HepG2 (cell line): Measurements from ENCODE around the gene ADARB1. TPM values are rescaled to one million over a fixed set of nuclear protein-coding genes. Genes with fewer than 3 reads are reported as not detected.

Source experiments
- ATAC-seq: fragments of 200-7000 bp; cut with Tn5 transposase; 3 replicates; pipeline ENCODE4 v1.9.1; 2020; ENCODE audit warnings: mild to moderate bottlenecking, moderate library complexity
- BruUV-seq: library from RNA; stranded (reverse); fragments of 400-500 nt; replicated peaks from 2 replicates; lab custom pipeline; 2021; lab: Mats Ljungman, UMichigan
- CTCF ChIA-PET: fragments of 300-600 bp; formaldehyde crosslinking; extraction: SDS; loops from one replicate; lab custom pipeline; 2021; ENCODE audit warnings: low total read pairs, inconsistent platforms, low intra/inter-chr PET ratio; lab: Yijun Ruan, JAX
- POLR2A ChIA-PET: fragments of 350-600 bp; sonication (Branson Sonifier 250); formaldehyde crosslinking; loops from one replicate; lab custom pipeline; 2020; ENCODE audit warnings: antibody characterized with exemption, inconsistent platforms; lab: Yijun Ruan, JAX
- DNase-seq: peaks from one replicate; pipeline ENCODE4 v3.0.0-alpha.2; 2015; ENCODE audit warnings: low spot score
- FAIRE-seq: peaks from 3 replicates; lab custom pipeline; 2011; peaks lifted over from hg19 to GRCh38; lab: Jason Lieb, UNC
- H2AFZ ChIP-seq: one replicate; pipeline ENCODE4 v1.6.1; 2011; ENCODE audit warnings: low read length, inconsistent platforms
- H3K27ac ChIP-seq: fragments of 300-600 bp; 3 replicates; pipeline ENCODE4 v1.8.0; 2011; ENCODE audit warnings: mixed run types, mild to moderate bottlenecking, mixed read lengths, low read length, inconsistent platforms; ENCODE audit not compliant: insufficient read depth; ENCODE audit errors: extremely low read length
- H3K27me3 ChIP-seq, 2 experiments: fragments of 200-600 bp in 1 of 2; 2 replicates in 1 of 2; 3 replicates in 1 of 2; pipeline versions ENCODE4 v1.6.0 to v1.8.0; 2011; ENCODE audit warnings: low read length in 2 of 2, mild to moderate bottlenecking in 2 of 2, moderate library complexity in 2 of 2, inconsistent platforms in 1 of 2; ENCODE audit not compliant: insufficient read depth in 2 of 2, control insufficient read depth in 1 of 2
- H3K36me3 ChIP-seq, 2 experiments: fragments of 200-600 bp in 1 of 2; replicated peaks in 1 of 2; 2 replicates in 1 of 2; 3 replicates in 1 of 2; pipeline versions ENCODE4 v1.5.1 to v1.8.0; 2011; ENCODE audit warnings: low read length in 2 of 2, inconsistent platforms in 1 of 2; ENCODE audit not compliant: insufficient read depth in 2 of 2, control insufficient read depth in 1 of 2
- H3K4me1 ChIP-seq: 2 replicates; pipeline ENCODE4 v1.5.1; 2012; ENCODE audit warnings: low read length, inconsistent platforms; ENCODE audit not compliant: insufficient read depth
- H3K4me2 ChIP-seq: 2 replicates; pipeline ENCODE4 v1.6.0; 2011; ENCODE audit warnings: low read depth, low read length, inconsistent platforms
- H3K4me3 ChIP-seq, 3 experiments: fragments of 200-600 bp in 1 of 3; sonication (generic), shearing (Covaris generic) in 1 of 3; replicated peaks in 1 of 3; 2 replicates each; pipeline ENCODE4 v1.5.1; 2011 to 2016; ENCODE audit warnings: low read length in 3 of 3, inconsistent platforms in 2 of 3, low read depth in 2 of 3, mild to moderate bottlenecking in 2 of 3, control low read depth in 1 of 3, mixed read lengths in 1 of 3; ENCODE audit not compliant: insufficient read depth in 1 of 3
- H3K79me2 ChIP-seq: one replicate; pipeline ENCODE4 v1.6.1; 2011; ENCODE audit warnings: low read length, inconsistent platforms; ENCODE audit not compliant: insufficient read depth
- H3K9ac ChIP-seq: 2 replicates; pipeline ENCODE4 v1.6.0; 2011; ENCODE audit warnings: mild to moderate bottlenecking, low read depth, low read length, inconsistent platforms; ENCODE audit not compliant: insufficient read depth
- H3K9me3 ChIP-seq: 2 replicates; pipeline ENCODE4 v1.5.1; 2012; ENCODE audit warnings: mild to moderate bottlenecking, low read length
- H4K20me1 ChIP-seq: 2 replicates; pipeline ENCODE4 v1.6.0; 2011; ENCODE audit warnings: inconsistent platforms, mild to moderate bottlenecking, low read length, moderate library complexity; ENCODE audit not compliant: insufficient read depth
- ATF5 ChIP-seq: sonication (generic); formaldehyde crosslinking; IDR thresholded peaks from 2 replicates; pipeline ENCODE4 v1.4.0; 2020; ENCODE audit warnings: mild to moderate bottlenecking, low read depth, missing genetic modification reagents
- DMTF1 ChIP-seq: sonication (generic); formaldehyde crosslinking; IDR thresholded peaks from 2 replicates; pipeline ENCODE4 v1.4.0; 2020; ENCODE audit warnings: mild to moderate bottlenecking, missing genetic modification reagents
- EEA1 ChIP-seq: sonication (generic); formaldehyde crosslinking; IDR thresholded peaks from 2 replicates; pipeline ENCODE4 v1.5.1; 2020; ENCODE audit warnings: mild to moderate bottlenecking, missing genetic modification reagents, borderline replicate concordance
- HNRNPK ChIP-seq: fragments of 200-400 bp; formaldehyde crosslinking; IDR thresholded peaks from 2 replicates; pipeline ENCODE4 v1.6.1; 2018; ENCODE audit warnings: low read length, low read depth, moderate library complexity, mild to moderate bottlenecking; ENCODE audit not compliant: poor library complexity, severe bottlenecking
- KDM2A ChIP-seq: sonication (generic); formaldehyde crosslinking; IDR thresholded peaks from 2 replicates; pipeline ENCODE4 v1.4.0; 2020; ENCODE audit warnings: low read depth, missing genetic modification reagents, borderline replicate concordance
- KIAA2018 ChIP-seq: sonication (generic); formaldehyde crosslinking; IDR thresholded peaks from 2 replicates; pipeline ENCODE4 v1.5.0; 2020; ENCODE audit warnings: mild to moderate bottlenecking, missing genetic modification reagents, borderline replicate concordance
- MAX ChIP-seq: IDR thresholded peaks from 2 replicates; pipeline ENCODE4 v1.6.1; 2012; ENCODE audit warnings: inconsistent platforms
- MIXL1 ChIP-seq: IDR thresholded peaks from 2 replicates; pipeline ENCODE4 v1.6.1; 2016
- ZBTB1 ChIP-seq: sonication (generic); formaldehyde crosslinking; IDR thresholded peaks from 2 replicates; pipeline ENCODE4 v1.4.0; 2020; ENCODE audit warnings: missing genetic modification reagents, borderline replicate concordance
- ZNF607 ChIP-seq: sonication (generic); formaldehyde crosslinking; IDR thresholded peaks from 2 replicates; pipeline ENCODE4 v1.5.1; 2020; ENCODE audit warnings: missing genetic modification reagents, mild to moderate bottlenecking, borderline replicate concordance
- ZNF644 ChIP-seq: IDR thresholded peaks from 2 replicates; pipeline ENCODE4 v1.6.1; 2016; ENCODE audit warnings: low read depth
- ZNF780A ChIP-seq: sonication (generic); formaldehyde crosslinking; IDR thresholded peaks from 2 replicates; pipeline ENCODE4 v1.8.0; 2022; ENCODE audit warnings: mild to moderate bottlenecking, missing genetic modification reagents, moderate library complexity
- ZNF788 ChIP-seq: sonication (generic); formaldehyde crosslinking; IDR thresholded peaks from 2 replicates; pipeline ENCODE4 v1.5.0; 2020; ENCODE audit warnings: mild to moderate bottlenecking, missing genetic modification reagents, borderline replicate concordance
- WGBS: methylation state at CpG from one replicate; pipeline ENCODE4 v1.1.6; 2017; ENCODE audit warnings: low lambda C conversion rate; 5-methylcytosine and 5-hydroxymethylcytosine counted together
- in situ Hi-C: cut with HindIII; loops from 2 replicates; pipeline ENCODE4 v1.10.0; 2017; ENCODE audit warnings: low pct_unique_long_range_greater_than_20kb; ENCODE audit not compliant: extremely low pct_ligation_motif_present
- intact Hi-C: fragments of 100-400 bp; cut with micrococcal nuclease; formaldehyde crosslinking; loops from one replicate; pipeline ENCODE4 v1.10.0; 2022; ENCODE audit not compliant: unreplicated experiment
- polyA plus RNA-seq, 8 experiments: library from polyadenylated mRNA; depleted of rRNA in 3 of 8; stranded (reverse) in 7 of 8; unstranded in 1 of 8; fragments of >200 nt; fragmentation: Illumina TruSeq in 4 of 8; extraction: Trizol in 4 of 8; gene quantifications; 2 replicates each; pipeline versions ENCODE4 v1.2.1 to v1.2.3, GENCODE V29; 2011 to 2016; ENCODE audit warnings: low read depth in 4 of 8, missing spikeins in 1 of 8, mixed read lengths in 1 of 8; ENCODE audit not compliant: insufficient read depth in 1 of 8
- total RNA-seq, 5 experiments: library from RNA; depleted of rRNA; stranded (reverse); fragments of >200 nt; fragmentation: Illumina TruSeq; extraction: Trizol; gene quantifications; 2 replicates each; pipeline ENCODE4 v1.2.3, GENCODE V29; 2016; ENCODE audit warnings: low read depth in 1 of 5

ADARB1 gene
- total and polyA plus RNA-seq, 2 of the 13 experiments (the other 11 are each of a cell fraction or from before 2014, with no cell fraction given) = 6.6 to 10.0 TPM

GRCh38 chr21:45225741-45226327 is 151.5 kb downstream of the ADARB1 start:
- no TSS peak for BruUV-seq
- Histone ChIP-seq H3K36me3 (peaks cover 4 to 5% of the 10 kb centered on the region in 2 experiments; a peak in 3 of 5 replicates), H3K9ac (no peak overlapping the region), H3K4me1 (no peaks in the 10 kb centered on the region), H3K4me2 (no peak overlapping the region), H4K20me1 (no peaks in the 10 kb centered on the region), H2AFZ (no peak overlapping the region), H3K4me3 (no peak overlapping the region), H3K9me3 (no peaks in the 10 kb centered on the region), H3K27me3 (peaks cover 1 to 9% of the 10 kb centered on the region in 2 experiments; a peak in 2 of 5 replicates), H3K79me2 (no peaks in the 10 kb centered on the region), H3K27ac (no peak overlapping the region)
- in situ Hi-C loops = no loop called here
- CTCF ChIA-PET = no interaction called here
- DNase-seq (no peak), ATAC-seq (no peak), FAIRE-seq (no peak)
- POLR2A ChIA-PET = no interaction called here
- 64% methylated on average over 10 of the region's 16 CpGs for WGBS
- intact Hi-C loops = no loop called here
- TF ChIP-seq ZBTB1 (CRISPR knock-in tag) (no peak), ATF5 (CRISPR knock-in tag) (no peak), KIAA2018 (no peak), ZNF607 (no peak), EEA1 (CRISPR knock-in tag) (no peak), DMTF1 (CRISPR knock-in tag) (no peak), ZNF788 (CRISPR knock-in tag) (no peak), MAX (no peak), MIXL1 (CRISPR knock-in tag) (no peak), ZNF644 (CRISPR knock-in tag) (no peak), ZNF780A (no peak), HNRNPK (no peak), KDM2A (CRISPR knock-in tag) (no peak)
